NCI-H146 (cell line): ENCODE results near the gene LNPEP.
A peak's percentile ranks its signal among the peaks of the same experiment; 100 is the strongest.
"Not testable (repeated sequence)": the region's sequence is repeated elsewhere in the genome, so short reads cannot be mapped to it uniquely, and the experiment has no call there.

Experiments
- DNase-seq: peaks from one replicate; lab custom pipeline; 2025; lab: John Stamatoyannopoulos, UW

The LNPEP gene

DNA sequence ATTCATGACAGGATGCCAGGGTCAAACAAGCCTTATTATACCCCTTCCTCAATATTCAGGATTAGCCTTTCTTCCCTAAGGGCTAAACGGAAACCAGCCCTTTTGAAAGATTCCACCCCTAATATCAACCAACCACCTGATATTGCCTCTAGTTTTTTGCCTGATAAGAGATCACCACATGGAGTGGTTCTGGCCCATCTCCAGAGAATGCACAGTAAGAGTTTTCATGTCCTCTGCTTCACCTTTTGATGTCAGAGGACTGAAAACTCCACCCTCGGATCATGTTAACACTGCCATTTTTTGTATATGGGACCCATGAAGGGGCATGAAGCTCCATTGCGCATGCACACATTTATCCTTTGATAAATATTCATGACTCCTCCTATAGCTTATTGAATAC, 5.8 kb upstream of the LNPEP start:
- no peak for DNase-seq

- DNase-seq: no peak
Observed at GRCh38 chr5:96930589-96930988, 5.3 kb upstream of the LNPEP start.

GRCh38 chr5:96931037-96931436, 4.8 kb upstream of the LNPEP start:
- not testable (repeated sequence) for DNase-seq

- DNase-seq: no peak
Observed at GRCh38 chr5:96931605-96932004, 4.3 kb upstream of the LNPEP start.

GRCh38 chr5:96932026-96932425, 3.9 kb upstream of the LNPEP start:
- DNase-seq: no peak

DNA sequence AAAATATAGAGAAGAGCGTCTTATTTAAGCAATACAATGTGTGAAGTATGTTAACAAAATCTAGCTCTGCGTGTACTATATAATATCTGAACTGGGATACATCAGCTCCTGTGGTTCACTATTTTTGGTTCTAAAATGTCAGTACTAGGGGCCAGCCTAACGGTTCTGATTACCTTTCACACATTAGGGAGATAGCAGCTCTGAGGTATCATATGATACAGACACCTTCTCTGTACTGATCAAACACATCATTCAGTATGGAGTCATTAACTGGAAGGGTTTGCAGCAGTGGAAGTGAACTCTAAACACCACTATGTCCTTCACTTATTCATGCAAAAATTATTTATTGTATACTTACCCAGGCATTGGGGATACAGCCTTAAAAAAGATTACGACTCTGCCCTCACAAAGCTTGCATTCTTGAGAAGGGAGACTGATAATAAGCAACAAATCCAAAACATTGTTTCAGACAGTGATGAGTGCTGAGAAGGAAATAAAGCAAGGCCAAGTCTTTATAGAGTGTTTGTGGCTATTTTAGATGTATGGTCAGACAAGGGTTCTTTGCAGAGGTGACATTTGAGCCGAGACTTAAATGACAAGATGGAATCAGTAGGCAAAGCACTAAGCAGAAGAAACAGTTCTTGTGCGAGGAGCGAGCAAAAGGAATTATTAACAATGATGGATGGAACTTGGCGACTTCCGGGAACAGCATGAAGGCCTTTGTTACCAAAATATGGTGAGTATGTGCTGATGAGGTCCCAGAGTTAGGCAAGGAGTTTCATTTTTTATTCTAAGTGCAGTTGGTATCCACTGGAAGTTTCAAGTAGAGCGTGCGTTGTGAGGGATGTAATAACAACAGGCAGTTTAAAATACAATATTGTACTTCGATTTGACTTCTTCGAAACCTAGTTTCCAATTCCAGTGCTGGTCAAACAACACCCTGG, 1.8 kb upstream of the LNPEP start:
- peak; percentile 45 for DNase-seq

GRCh38 chr5:96934708-96935558, 947 bp upstream of the LNPEP start:
- DNase-seq: peak; percentile 93

DNA sequence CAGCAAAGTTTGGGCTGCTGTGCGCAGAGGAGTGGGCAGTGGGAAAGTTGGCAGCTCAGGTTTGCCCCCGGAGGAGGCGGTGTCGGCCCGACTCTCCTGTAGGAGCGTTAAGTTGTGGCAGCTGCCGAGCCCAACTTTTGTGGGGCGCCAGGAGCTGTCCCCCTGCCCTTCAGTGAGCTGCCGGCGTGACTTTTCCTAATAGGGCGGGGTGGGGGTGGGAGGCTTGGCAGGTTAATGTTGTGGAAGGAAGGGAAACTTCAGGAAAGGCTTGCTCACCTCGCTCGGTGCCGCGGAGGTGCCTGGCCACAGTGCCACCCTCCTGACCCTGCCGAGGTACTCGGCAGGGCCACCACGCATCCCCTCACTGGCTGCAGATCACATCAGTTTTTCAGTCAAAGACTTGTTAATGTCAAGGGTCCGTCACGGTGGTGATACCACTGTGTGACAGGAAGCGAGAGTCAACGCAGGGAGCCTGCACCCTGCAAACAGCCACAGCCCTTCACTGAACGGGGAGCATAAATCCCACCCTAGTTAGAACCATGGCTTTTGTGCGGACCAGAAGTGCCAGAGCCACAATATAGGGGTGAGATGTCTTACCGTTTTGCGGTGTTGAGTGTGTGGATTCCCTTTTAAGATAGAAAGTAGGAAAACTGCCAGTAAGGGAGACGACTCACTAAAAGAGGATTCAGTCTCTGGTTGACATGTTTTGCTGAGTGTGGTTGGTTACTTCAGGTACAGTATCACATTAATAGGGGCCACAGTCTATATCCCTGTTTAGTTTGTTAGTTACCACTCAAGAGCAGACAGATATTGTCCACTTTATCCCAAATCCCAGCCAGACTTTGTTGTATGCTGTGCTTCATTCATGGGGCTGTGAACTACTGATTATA, 796 bp downstream of the LNPEP start:
- peak; percentile 10 for DNase-seq

- DNase-seq: no peak
Observed at GRCh38 chr5:96940586-96940985, 4.7 kb downstream of the LNPEP start.

GRCh38 chr5:96941140-96941539, 5.3 kb downstream of the LNPEP start:
- DNase-seq: no peak

- DNase-seq: no peak
Observed at GRCh38 chr5:96942078-96942477, 6.2 kb downstream of the LNPEP start.

- DNase-seq: no peak
Observed at GRCh38 chr5:96942911-96943310, 7.0 kb downstream of the LNPEP start.

GRCh38 chr5:96943799-96944198, 7.9 kb downstream of the LNPEP start:
- no peak for DNase-seq

- DNase-seq: no peak
Observed at GRCh38 chr5:96945144-96945897, 9.4 kb downstream of the LNPEP start.

DNA sequence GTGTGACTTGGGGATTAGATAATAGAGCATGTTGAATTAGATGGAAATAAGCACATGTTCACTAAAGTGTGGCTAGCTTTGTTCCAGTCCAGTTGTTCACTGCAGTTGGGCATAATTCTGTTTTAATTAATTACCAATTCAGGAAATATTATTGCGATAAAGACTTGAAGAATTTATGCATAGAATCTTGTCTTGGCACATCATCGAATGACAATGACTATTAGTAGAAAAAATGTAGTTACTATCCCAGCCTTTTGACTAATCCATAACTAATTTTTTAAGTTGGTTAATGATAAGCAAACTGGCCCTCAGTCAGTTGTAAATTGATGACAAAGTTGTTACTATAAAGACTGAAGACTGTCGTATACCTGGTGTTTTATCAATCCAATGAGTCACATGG, 10.5 kb downstream of the LNPEP start:
- no peak for DNase-seq

DNA sequence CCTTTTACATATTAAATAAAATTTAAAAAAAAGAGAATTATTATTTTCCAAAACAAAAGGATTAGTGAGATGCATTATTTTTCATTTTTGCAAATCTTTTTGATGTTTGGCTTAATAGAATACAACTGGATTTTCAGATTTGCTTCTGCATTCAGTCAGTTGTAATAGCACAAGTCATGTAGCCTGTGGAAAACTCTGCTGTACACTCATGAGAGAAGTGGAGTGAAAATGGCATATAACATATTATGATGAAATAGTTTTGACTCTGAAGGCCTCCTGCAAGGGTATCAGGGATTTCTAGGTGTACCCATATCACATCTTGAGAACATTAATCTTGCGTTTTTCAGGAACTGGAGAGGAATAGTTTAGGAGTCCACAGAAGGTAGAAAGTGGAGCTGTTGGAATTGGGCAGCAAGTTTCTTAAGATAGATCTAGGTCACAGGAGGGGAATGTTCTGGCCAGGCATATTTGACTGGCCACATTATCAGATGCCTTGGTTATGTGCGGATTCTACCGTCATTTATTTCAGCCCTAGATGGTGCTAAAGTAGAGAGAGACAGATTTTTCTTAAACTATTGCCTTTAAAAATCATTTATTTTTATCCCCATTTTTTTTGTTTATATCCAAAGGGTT, 16.4 kb downstream of the LNPEP start:
- DNase-seq: no peak

- no peak for DNase-seq
Observed at GRCh38 chr5:96952974-96953730, 17.3 kb downstream of the LNPEP start.

DNA sequence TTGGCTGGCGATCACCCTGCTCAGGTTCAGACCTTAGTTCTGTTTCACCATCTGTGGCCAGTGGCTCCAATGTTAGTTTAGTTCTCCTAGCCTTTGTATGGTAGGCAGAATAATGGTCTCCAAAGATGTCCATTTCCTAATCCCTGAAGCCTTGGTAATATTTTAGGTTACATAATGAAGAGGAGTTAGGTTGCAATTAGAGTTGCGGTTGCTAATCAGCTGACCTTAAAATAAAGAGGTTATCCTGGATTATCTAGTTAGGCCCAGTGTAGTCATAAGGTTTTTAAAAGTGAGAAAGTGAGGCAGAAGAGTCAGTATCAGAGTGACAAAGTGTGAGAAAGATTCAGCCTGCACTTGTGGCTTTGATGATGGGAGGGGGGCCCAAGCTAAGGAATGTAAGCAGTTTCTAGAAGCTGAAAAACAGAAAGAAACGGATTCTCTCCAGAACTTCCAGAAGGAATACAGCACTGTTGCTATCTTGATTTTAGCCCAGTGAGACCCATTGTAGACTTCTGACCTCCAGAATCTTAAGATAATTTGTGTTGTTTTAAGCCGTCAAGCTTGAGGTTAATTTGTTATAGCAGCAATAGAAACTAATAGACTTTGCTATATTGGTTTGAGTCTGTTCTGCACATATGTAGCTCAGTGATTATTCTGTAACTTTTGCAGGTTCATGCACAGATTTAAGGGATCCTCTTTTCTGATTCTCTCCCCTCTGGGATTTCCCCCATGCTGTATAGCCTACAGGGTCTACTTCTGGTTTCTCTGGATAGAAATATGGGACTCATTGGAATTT, 21.6 kb downstream of the LNPEP start:
- no peak for DNase-seq

DNA sequence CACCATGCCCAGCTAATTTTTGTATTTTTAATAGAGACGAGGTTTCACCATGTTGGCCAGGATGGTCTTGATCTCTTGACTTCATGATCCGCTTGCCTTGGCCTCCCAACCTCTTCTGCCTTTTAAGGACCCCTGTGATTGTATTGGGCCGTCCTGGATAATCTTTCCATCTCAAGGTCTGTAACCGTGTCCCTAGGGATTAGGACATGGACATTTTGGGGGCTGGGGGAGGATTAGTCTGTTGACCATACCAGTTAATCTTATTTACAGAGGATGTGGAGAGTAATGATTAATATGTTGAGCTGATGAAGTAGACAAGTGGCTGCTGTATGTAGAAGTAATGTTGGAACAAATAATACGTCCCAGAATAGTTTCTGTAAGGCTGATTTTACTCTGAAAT, 23.1 kb downstream of the LNPEP start:
- DNase-seq: no peak
